Suprapubic skin (tissue), 4 donors: ENCODE data around the gene BCL2L1. TPM values are rescaled to one million over a fixed set of nuclear protein-coding genes. Genes with fewer than 3 reads are reported as not detected.

ENCODE experiments used
- DNase-seq, 2 donors: peaks; one replicate each; pipeline ENCODE4 v3.0.0-alpha.2; 2019; ENCODE audit warnings: low spot score in 2 of 2
- H3K27ac ChIP-seq: fragments of 200-600 bp; sonication (generic); one replicate; pipeline ENCODE4 v1.5.1; 2019
- H3K27me3 ChIP-seq: fragments of 200-600 bp; sonication (generic); one replicate; pipeline ENCODE4 v1.5.1; 2019
- H3K36me3 ChIP-seq: fragments of 200-600 bp; sonication (generic); one replicate; pipeline ENCODE4 v1.5.1; 2019
- H3K4me1 ChIP-seq: fragments of 200-600 bp; sonication (generic); one replicate; pipeline ENCODE4 v1.5.1; 2019
- H3K4me3 ChIP-seq: fragments of 200-600 bp; sonication (generic); one replicate; pipeline ENCODE4 v1.5.1; 2019; ENCODE audit warnings: mild to moderate bottlenecking
- H3K9me3 ChIP-seq: fragments of 200-600 bp; sonication (generic); one replicate; pipeline ENCODE4 v1.5.1; 2019
- EP300 ChIP-seq: sonication (generic); formaldehyde crosslinking; IDR thresholded peaks from one replicate; pipeline ENCODE4 v1.6.1; 2017; ENCODE audit warnings: antibody characterized with exemption
- POLR2A ChIP-seq, 2 donors: fragments of 450-650 bp; IDR thresholded peaks; one replicate each; pipeline ENCODE4 v1.6.1; 2017; ENCODE audit warnings: antibody characterized with exemption in 2 of 2, mild to moderate bottlenecking in 2 of 2, moderate library complexity in 2 of 2
- POLR2AphosphoS5 ChIP-seq, 3 donors: sonication (generic); formaldehyde crosslinking; IDR thresholded peaks; one replicate each; pipeline ENCODE4 v1.6.1; 2017; ENCODE audit warnings: antibody characterized with exemption in 3 of 3
- WGBS: methylation state at CpG from one replicate; pipeline ENCODE4 v1.1.5; 2018; 5-methylcytosine and 5-hydroxymethylcytosine counted together
- total RNA-seq, 4 donors: library from RNA; depleted of rRNA; stranded (reverse); fragments of >200 nt; gene quantifications; one replicate each; pipeline ENCODE4 v1.1.0, GENCODE V29; 2016
- TF ChIP-seq, protein P1 (sequence below), 2 donors: fragments of 200-600 bp in 1 of 2; fragments of 450-650 bp in 1 of 2; sonication (generic) in 1 of 2; IDR thresholded peaks; one replicate each; pipeline ENCODE4 v1.5.1; 2016 to 2019; ENCODE audit warnings: antibody characterized with exemption in 2 of 2, mild to moderate bottlenecking in 1 of 2, moderate library complexity in 1 of 2

The BCL2L1 gene
- total RNA-seq, 4 donors from 2014 or later: 104 to 120 (median 107) TPM

DNA sequence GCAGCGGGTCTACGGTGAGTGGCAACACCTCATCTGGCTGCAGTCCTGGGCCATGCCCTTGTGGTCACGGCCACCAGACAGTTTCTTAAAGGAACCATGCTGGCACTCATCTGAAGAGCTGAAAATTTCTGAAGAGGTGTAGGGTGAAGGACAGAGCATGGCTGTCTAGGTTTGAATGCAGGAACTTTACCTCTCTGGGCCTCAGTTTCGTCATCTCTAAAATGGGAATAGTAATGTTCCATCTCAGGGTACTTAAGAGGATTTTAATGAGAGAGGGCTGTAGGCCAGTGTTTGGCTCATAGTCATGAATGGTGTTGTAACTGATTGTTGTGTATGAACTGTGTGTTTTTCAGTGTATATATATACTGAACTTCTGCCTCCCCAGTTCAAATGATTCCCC lies 79.1 kb downstream of the BCL2L1 start:
- 92% methylated on average over 4 of the region's 4 CpGs for WGBS
- Histone ChIP-seq H3K4me1 (no peaks in the 10 kb centered on the region), H3K27me3 (no peaks in the 10 kb centered on the region), H3K27ac (no peak overlapping the region), H3K9me3 (no peaks in the 10 kb centered on the region), H3K4me3 (no peak overlapping the region), H3K36me3 (no peaks in the 10 kb centered on the region)
- DNase-seq: no peak
- TF ChIP-seq POLR2A (IDR thresholded peaks at IDR 0.05): no peak
- TF ChIP-seq EP300: no peak
- TF ChIP-seq, protein P1, sequence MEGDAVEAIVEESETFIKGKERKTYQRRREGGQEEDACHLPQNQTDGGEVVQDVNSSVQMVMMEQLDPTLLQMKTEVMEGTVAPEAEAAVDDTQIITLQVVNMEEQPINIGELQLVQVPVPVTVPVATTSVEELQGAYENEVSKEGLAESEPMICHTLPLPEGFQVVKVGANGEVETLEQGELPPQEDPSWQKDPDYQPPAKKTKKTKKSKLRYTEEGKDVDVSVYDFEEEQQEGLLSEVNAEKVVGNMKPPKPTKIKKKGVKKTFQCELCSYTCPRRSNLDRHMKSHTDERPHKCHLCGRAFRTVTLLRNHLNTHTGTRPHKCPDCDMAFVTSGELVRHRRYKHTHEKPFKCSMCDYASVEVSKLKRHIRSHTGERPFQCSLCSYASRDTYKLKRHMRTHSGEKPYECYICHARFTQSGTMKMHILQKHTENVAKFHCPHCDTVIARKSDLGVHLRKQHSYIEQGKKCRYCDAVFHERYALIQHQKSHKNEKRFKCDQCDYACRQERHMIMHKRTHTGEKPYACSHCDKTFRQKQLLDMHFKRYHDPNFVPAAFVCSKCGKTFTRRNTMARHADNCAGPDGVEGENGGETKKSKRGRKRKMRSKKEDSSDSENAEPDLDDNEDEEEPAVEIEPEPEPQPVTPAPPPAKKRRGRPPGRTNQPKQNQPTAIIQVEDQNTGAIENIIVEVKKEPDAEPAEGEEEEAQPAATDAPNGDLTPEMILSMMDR (IDR thresholded peaks at IDR 0.05): no peak
- no peak for TF ChIP-seq POLR2AphosphoS5 (IDR thresholded peaks at IDR 0.05)

DNA sequence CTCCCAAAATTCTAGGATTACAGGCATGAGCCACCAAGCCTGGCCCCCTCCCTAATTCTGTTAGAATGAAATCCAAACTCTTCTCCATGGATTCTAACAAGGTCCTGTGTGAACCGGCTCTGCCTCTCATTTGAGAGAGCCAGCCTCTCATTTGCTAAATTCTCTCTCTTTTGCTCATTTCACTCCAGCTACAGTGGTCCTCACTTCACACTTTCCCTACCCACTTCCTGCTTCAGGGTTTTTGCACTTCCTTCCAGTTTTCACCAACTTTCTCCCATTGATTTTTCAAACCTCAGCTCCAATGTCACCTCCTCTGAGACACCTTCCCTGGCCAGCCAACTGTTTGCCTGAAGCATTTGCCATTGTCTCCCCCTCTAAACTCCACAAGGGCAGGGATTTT lies 79.8 kb downstream of the BCL2L1 start:
- Histone ChIP-seq H3K36me3 (no peaks in the 10 kb centered on the region), H3K4me3 (no peak overlapping the region), H3K27me3 (no peaks in the 10 kb centered on the region), H3K9me3 (no peaks in the 10 kb centered on the region), H3K4me1 (no peaks in the 10 kb centered on the region), H3K27ac (no peak overlapping the region)
- DNase-seq: no peak
- 79% methylated on average over 1 of the region's 1 CpG for WGBS
- TF ChIP-seq POLR2A (IDR thresholded peaks at IDR 0.05): no peak
- no peak for TF ChIP-seq POLR2AphosphoS5 (IDR thresholded peaks at IDR 0.05)
- TF ChIP-seq EP300: no peak
- TF ChIP-seq, protein P1 (IDR thresholded peaks at IDR 0.05): no peak

- no peaks in the 10 kb centered on the region for H3K4me1 ChIP-seq
- TF ChIP-seq POLR2A (IDR thresholded peaks at IDR 0.05): no peak
- no peak for TF ChIP-seq EP300
- TF ChIP-seq POLR2AphosphoS5 (IDR thresholded peaks at IDR 0.05): no peak
- no peaks in the 10 kb centered on the region for H3K36me3 ChIP-seq
- H3K27ac ChIP-seq: no peak overlapping the region
- no peaks in the 10 kb centered on the region for H3K9me3 ChIP-seq
- H3K4me3 ChIP-seq: no peak overlapping the region
- no peaks in the 10 kb centered on the region for H3K27me3 ChIP-seq
- WGBS: 90% methylated on average over 6 of the region's 6 CpGs
- DNase-seq: no peak
These were observed 81.3 kb downstream of the BCL2L1 start for GRCh38 chr20:31641391-31641790.

GRCh38 chr20:31640259-31640658 lies 82.4 kb downstream of the BCL2L1 start:
- TF ChIP-seq POLR2AphosphoS5 (IDR thresholded peaks at IDR 0.05) (no peak), POLR2A (IDR thresholded peaks at IDR 0.05) (no peak), EP300 (no peak)
- TF ChIP-seq, protein P1 (IDR thresholded peaks at IDR 0.05): no peak
- no peak for DNase-seq
- Histone ChIP-seq H3K27me3 (no peaks in the 10 kb centered on the region), H3K27ac (no peak overlapping the region), H3K36me3 (no peaks in the 10 kb centered on the region), H3K4me3 (no peak overlapping the region), H3K9me3 (no peaks in the 10 kb centered on the region), H3K4me1 (no peaks in the 10 kb centered on the region)
- 89% methylated on average over 3 of the region's 3 CpGs for WGBS

DNA sequence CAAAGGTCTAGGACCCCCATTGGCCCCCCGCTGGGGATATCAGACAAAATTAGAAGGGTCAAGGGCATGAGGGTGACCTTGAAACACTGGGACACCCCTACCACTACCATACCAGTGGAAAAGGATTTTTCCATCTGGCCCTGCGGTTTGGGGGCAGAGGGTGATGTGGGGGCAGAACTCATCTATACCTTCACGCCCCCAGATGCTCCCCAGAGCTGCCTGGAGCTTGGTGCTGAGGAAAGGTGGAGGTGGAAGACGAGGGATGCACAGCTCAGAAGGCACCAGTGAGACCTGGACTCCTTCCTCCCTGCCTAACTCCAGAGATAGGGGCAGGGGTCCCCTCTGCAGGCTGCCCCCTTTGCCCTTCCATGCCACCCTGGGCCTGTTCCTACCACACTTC lies 83.9 kb downstream of the BCL2L1 start:
- Histone ChIP-seq H3K27me3 (no peaks in the 10 kb centered on the region), H3K27ac (no peak overlapping the region), H3K4me3 (no peak overlapping the region), H3K9me3 (no peaks in the 10 kb centered on the region), H3K36me3 (no peaks in the 10 kb centered on the region), H3K4me1 (no peaks in the 10 kb centered on the region)
- WGBS: 92% methylated on average over 4 of the region's 4 CpGs
- DNase-seq: no peak
- TF ChIP-seq EP300: no peak
- TF ChIP-seq, protein P1 (IDR thresholded peaks at IDR 0.05): no peak
- TF ChIP-seq POLR2AphosphoS5 (IDR thresholded peaks at IDR 0.05): no peak
- no peak for TF ChIP-seq POLR2A (IDR thresholded peaks at IDR 0.05)

- DNase-seq: no peak
- no peak overlapping the region for H3K27ac ChIP-seq
- H3K4me3 ChIP-seq: peak overlapping the region; percentile 21
These were observed 84.4 kb downstream of the BCL2L1 start for GRCh38 chr20:31638317-31638716.

More at GRCh38 chr20:31638317-31638716, 84.4 kb downstream of the BCL2L1 start:
- Histone ChIP-seq H3K9me3 (no peaks in the 10 kb centered on the region), H3K4me1 (no peaks in the 10 kb centered on the region), H3K27me3 (no peaks in the 10 kb centered on the region), H3K36me3 (no peaks in the 10 kb centered on the region)
- WGBS: 81% methylated on average over 3 of the region's 4 CpGs
- TF ChIP-seq, protein P1 (IDR thresholded peaks at IDR 0.05): no peak
- no peak for TF ChIP-seq POLR2AphosphoS5 (IDR thresholded peaks at IDR 0.05)
